ENCODE results near the gene MICAL1. TPM values are rescaled to one million over a fixed set of nuclear protein-coding genes. Genes with fewer than 3 reads are reported as not detected.

The MICAL1 gene
- total RNA-seq, 6 donors from 2014 or later, result 61.7 to 268 (median 78.3) TPM

GRCh38 chr6:109441069-109441816 lies 14.3 kb downstream of the MICAL1 start:
- 0 to 3% methylated on average over 1 to 29 of the region's 31 CpGs for WGBS, 2 donors
- peak overlapping the region; percentile 86 to 91 (median 88) for H3K27ac ChIP-seq
- TF ChIP-seq CTCF (IDR thresholded peaks at IDR 0.05) (peak in 3 of 6 experiments; percentile 2 to 48 (median 11)), POLR2AphosphoS5 (IDR thresholded peaks at IDR 0.05) (no peak)
- ATAC-seq (ENCODE audit: low FRiP score in 2 of 2) (peak; percentile 51 to 65), DNase-seq (peak in 1 of 2 donors; percentile 73)
- peaks cover 8 to 26% (median 13%) of the 10 kb centered on the region in 4 donors for H3K4me1 ChIP-seq
- H3K9me3 ChIP-seq, result no peaks in the 10 kb centered on the region
- H3K36me3 ChIP-seq, result peaks cover 6 to 37% (median 30%) of the 10 kb centered on the region in 4 donors
- peak overlapping the region; percentile 85 to 97 (median 90) for H3K4me3 ChIP-seq
- H3K27me3 ChIP-seq, result no peaks in the 10 kb centered on the region

- 0 to 5% methylated on average over 4 to 40 of the region's 102 CpGs for WGBS, 2 donors
- Histone ChIP-seq H3K4me3 (peak within 1 kb of the TSS; percentile 85 to 97 (median 90)), H3K9me3 (no peaks in the 10 kb centered on the region), H3K4me1 (peaks cover 8 to 26% (median 13%) of the 10 kb centered on the region in 4 donors), H3K36me3 (peaks cover under 1 to 30% (median 23%) of the 10 kb centered on the region in 4 donors), H3K27me3 (no peaks in the 10 kb centered on the region), H3K27ac (peak within 1 kb of the TSS; percentile 86 to 91 (median 88))
- DNase-seq (peak; percentile 93 to 99), ATAC-seq (ENCODE audit: low FRiP score in 2 of 2) (peak; percentile 90 to 97)
- TF ChIP-seq POLR2A (IDR thresholded peaks at IDR 0.05) (peak in 3 of 4 donors; percentile 29 to 84 (median 79)), POLR2AphosphoS5 (IDR thresholded peaks at IDR 0.05) (peak in 1 of 2 donors; percentile 32), CTCF (IDR thresholded peaks at IDR 0.05) (peak; percentile 5 to 50 (median 32)), EP300 (IDR thresholded peaks at IDR 0.05) (no peak)
These were observed 15.1 kb downstream of the MICAL1 start, which contains the start of the genes PPIL6 and SMPD2 for GRCh38 chr6:109440331-109441068. PPIL6 (minus strand) TSS chr6:109440628; CDS start chr6:109440590, 38 bp downstream. SMPD2 (plus strand) TSS chr6:109440724; CDS start chr6:109441122, 398 bp downstream.

GRCh38 chr6:109436041-109436440 lies 19.5 kb downstream of the MICAL1 start:
- H3K27me3 ChIP-seq, result no peaks in the 10 kb centered on the region
- DNase-seq (no peak), ATAC-seq (ENCODE audit: low FRiP score in 2 of 2) (no peak)
- 84 to 90% methylated on average over 5 of the region's 5 CpGs for WGBS, 2 donors
- H3K9me3 ChIP-seq, result no peaks in the 10 kb centered on the region
- no peak overlapping the region for H3K4me3 ChIP-seq
- TF ChIP-seq POLR2A (IDR thresholded peaks at IDR 0.05), result no peak
- no peak for TF ChIP-seq POLR2AphosphoS5 (IDR thresholded peaks at IDR 0.05)
- TF ChIP-seq EP300 (IDR thresholded peaks at IDR 0.05), result no peak
- no peaks in the 10 kb centered on the region for H3K36me3 ChIP-seq
- H3K27ac ChIP-seq, result no peak overlapping the region
- H3K4me1 ChIP-seq, result peaks cover 0 to 12% (median 4%) of the 10 kb centered on the region in 4 donors

GRCh38 chr6:109434456-109434855 lies 21.1 kb downstream of the MICAL1 start:
- 23 to 54% methylated on average over 2 of the region's 2 CpGs for WGBS, 2 donors
- Histone ChIP-seq H3K36me3 (no peaks in the 10 kb centered on the region), H3K27ac (peak overlapping the region in 1 of 4 donors; percentile 21), H3K9me3 (no peaks in the 10 kb centered on the region), H3K4me1 (peaks cover 0 to 4% (median 2%) of the 10 kb centered on the region in 4 donors), H3K4me3 (no peak overlapping the region), H3K27me3 (no peaks in the 10 kb centered on the region)
- no peak for DNase-seq
- no peak for TF ChIP-seq POLR2A (IDR thresholded peaks at IDR 0.05)
- TF ChIP-seq CTCF (IDR thresholded peaks at IDR 0.05), result no peak
- no peak for TF ChIP-seq EP300 (IDR thresholded peaks at IDR 0.05)
- TF ChIP-seq POLR2AphosphoS5 (IDR thresholded peaks at IDR 0.05), result no peak
- no peak for ATAC-seq (ENCODE audit: low FRiP score in 2 of 2)

GRCh38 chr6:109429496-109429895 lies 26.1 kb downstream of the MICAL1 start:
- no peak for ATAC-seq (ENCODE audit: low FRiP score in 2 of 2)
- 99 to 100% methylated on average over 3 of the region's 3 CpGs for WGBS, 2 donors
- Histone ChIP-seq H3K4me1 (peaks cover 0 to 4% (median under 1%) of the 10 kb centered on the region in 4 donors), H3K9me3 (no peaks in the 10 kb centered on the region), H3K36me3 (no peaks in the 10 kb centered on the region), H3K27ac (no peak overlapping the region), H3K27me3 (no peaks in the 10 kb centered on the region), H3K4me3 (no peak overlapping the region)
- no peak for TF ChIP-seq POLR2A (IDR thresholded peaks at IDR 0.05)
- no peak for TF ChIP-seq EP300 (IDR thresholded peaks at IDR 0.05)
- no peak for TF ChIP-seq POLR2AphosphoS5 (IDR thresholded peaks at IDR 0.05)
- TF ChIP-seq CTCF (IDR thresholded peaks at IDR 0.05), result no peak
- no peak for DNase-seq
